GM19240 (cell line): ENCODE results near the gene IQCM.
"Not testable (repeated sequence)": the region's sequence is repeated elsewhere in the genome, so short reads cannot be mapped to it uniquely, and the experiment has no call there.

ENCODE experiments used
- DNase-seq: peaks from one replicate; pipeline ENCODE4 v3.0.0; 2011; ENCODE audit warnings: low spot score; ENCODE audit not compliant: insufficient read length

Gene IQCM

DNA sequence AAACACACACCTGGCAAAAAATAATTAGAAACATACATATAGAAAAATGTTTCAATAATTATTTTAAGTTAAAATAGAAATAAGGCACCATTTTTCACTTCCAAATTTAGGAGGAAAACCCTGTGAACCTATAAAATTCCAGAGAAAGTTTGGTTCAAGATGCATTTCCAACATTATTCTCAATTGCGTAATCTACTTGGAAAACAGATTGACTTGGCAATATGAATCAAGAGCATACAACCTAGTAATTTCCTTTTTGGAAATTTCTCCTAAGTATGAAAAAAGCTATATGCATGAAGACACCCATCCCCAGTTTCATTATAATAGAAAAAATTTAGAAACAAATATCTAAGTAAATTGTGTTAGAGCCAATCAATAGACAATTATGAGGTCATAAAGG lies 242.9 kb downstream of the IQCM start:
- no peak for DNase-seq

GRCh38 chr4:149555799-149556198 lies 259.8 kb downstream of the IQCM start:
- DNase-seq, result no peak

GRCh38 chr4:149555146-149555545 lies 260.5 kb downstream of the IQCM start:
- no peak for DNase-seq

DNA sequence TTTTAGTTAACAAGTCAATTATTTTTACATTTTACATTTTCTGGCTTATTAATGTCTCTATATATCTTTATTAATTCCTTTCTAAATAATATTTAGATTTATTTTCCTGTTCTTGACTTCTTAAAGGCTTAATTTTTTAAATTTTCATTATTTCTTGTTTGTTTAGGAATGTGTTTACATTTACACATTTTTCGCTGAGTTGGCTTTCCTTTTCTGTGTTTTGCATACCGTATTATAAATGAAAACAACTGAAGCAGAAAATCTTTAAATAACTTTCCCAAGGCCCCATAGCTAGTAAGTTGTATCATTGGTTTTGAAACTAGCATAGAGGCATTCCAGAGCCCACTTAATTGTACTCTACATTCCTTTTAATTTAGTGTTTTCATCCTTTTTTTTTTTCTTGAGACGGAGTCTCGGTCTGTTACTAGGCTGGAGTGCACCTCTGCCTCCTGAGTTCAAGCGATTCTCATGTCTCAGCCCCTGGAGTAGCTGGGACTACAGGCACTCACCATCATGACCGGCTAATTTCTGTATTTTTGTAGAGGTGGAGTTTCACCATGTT lies 261.6 kb downstream of the IQCM start:
- DNase-seq, result no peak

DNA sequence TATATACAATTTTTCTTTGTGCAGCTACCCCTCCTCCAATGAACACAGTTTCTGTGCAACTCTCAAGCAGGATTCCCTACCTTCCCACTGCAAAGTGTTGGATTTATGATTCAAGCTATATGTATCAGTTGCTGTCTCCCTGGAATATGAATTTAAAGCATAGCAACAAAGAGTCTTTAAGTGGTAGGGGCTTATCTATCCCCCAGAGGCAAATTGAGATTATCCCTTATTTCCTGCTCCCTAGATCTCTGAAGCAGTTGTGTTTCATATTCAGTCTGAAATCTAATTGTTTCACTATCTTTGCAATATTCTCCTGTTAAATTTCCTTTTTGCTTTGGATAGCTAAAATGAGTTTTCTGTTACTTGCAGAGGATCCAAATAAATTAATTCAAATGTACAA lies 263.0 kb downstream of the IQCM start:
- DNase-seq, result no peak

- DNase-seq, result no peak
Measured at GRCh38 chr4:149549911-149550310, 265.7 kb downstream of the IQCM start.

- DNase-seq, result no peak
Measured at GRCh38 chr4:149534779-149535178, 280.9 kb downstream of the IQCM start.

GRCh38 chr4:149531861-149532260 lies 283.8 kb downstream of the IQCM start:
- no peak for DNase-seq

DNA sequence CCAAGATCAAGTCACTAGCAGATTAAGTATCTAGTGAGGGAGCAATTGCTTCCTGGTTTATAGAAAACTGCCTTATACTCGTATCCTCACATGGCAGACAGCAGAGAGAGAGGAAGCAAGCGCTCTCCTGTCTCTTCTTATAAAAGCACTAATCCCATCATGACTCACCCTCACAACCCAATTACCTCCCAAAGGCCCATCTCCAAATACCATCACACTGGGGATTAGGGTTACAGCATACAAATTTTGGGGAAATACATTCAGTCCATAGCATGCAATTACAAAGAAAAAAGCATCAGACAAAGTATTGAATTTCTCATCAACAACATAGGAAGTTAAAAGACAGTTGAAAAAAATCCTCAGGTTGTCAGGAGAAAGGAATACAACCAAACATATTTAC lies 292.6 kb downstream of the IQCM start:
- DNase-seq, result no peak

GRCh38 chr4:149521611-149522425 lies 293.8 kb downstream of the IQCM start:
- DNase-seq, result no peak

GRCh38 chr4:149518471-149518870 lies 297.2 kb downstream of the IQCM start:
- no peak for DNase-seq

DNA sequence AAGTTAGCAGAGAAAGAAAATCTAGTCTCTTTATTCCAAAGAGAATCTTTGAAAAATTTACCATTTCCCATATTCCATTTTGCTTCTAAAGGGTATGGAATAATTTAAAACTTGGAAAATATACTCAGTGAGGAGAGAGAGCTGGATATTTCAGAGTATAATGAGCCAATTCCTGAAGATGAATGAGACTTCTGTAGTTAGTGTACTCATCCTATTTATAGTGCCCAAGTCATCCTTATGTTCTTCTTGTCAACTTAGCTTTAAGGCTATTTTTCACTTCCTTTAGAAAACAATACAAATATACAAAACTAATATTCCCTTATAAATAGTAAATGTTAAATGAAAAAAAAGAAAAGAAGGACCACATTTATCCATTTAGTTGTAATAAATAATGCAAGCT lies 302.6 kb downstream of the IQCM start:
- no peak for DNase-seq

DNA sequence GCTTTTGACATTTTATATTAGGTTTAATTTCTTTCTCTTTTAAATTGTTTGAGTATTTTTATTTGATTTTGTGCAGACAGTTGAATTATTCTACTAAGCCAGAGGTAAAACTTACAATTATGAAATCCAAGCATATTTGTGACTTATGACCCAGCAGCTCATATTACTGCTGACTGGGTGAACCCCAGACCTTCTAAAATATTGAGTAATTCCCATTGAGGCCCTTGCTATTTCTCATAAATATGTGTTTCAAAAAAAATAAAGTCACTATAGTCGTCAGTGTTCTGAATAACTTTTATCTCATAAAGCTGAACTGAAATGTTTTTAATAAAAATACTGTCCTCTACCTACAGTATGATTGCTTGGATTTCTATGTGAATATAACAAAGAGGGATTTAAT lies 303.1 kb downstream of the IQCM start:
- DNase-seq, result no peak

GRCh38 chr4:149511558-149512298 lies 303.9 kb downstream of the IQCM start:
- no peak for DNase-seq

DNA sequence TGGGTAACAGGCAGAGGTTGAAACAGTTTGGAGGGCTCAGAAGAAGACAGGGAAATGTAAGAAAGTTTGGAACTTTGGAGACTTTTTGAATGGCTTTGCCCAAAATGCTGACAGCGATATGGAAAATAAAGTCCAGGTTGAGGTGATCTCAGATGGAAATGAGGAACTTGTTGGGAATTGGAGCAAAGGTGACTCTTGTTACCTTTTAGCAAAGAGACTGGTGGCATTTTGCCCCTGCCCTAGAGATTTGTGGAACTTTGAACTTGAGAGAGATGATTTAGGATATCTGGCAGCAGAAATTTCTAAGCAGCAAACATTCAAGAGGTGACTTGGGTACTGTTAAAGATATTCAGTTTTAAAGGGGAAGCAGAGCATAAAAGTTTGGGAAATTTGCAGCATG lies 308.3 kb downstream of the IQCM start:
- not testable (repeated sequence) for DNase-seq

- no peak for DNase-seq
Measured at GRCh38 chr4:149500806-149501205, 314.8 kb downstream of the IQCM start.

DNA sequence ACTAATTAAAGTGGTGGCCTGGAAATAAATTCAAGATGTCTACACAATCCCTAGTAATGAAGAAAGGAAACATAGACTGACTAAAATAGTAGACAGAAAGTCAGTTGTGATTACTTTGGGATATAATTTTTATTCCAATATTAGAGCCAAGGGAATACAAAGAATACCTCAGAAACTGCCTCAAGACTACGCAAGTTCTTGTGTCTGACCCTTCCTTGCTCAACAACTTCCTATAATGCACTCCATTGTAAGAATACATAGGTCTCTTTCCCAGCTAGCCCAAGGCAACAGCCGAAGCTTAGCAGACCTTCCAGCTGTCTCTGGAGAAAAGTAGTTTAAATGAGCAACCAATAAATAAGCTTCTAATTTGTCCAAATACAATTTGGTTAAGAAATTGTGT lies 315.9 kb downstream of the IQCM start:
- DNase-seq, result no peak

DNA sequence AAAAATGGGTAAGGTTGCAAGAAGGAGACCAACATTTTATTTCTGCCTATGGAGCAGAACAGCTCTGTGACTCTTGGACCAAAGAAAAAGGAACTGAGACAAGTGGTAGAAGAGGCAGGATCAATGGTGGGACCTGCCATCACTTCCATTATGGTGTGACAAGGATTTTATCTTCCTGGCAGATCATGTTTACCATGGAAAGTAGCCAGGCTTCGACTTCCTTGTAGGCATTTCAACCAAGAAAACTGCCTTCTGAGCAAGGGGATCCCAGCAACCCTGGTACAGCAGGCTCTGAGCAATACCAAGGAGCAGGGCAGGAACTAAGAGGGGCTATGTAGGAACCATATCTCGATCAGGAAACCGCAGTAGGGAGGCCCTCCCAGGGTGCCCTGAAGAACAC lies 317.4 kb downstream of the IQCM start:
- DNase-seq, result no peak

DNA sequence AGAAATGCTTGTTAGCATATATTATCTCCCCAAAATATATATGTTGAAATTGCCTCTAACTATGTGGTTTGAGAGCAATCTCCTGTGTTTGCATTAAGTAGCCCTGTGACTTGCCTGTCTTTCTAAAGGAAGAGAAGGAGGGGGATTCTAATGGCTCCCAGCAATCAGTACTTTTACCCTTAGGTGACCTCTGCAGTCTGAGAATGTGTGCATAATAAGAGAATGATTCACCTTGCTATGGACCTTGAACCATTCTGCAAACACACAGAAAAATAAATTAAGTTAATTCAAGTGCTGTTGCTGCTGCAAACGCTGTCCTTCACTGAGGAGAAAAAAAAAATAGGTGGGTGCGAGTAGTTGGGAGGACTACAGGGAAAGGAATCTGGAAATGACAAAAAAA lies 322.2 kb downstream of the IQCM start:
- no peak for DNase-seq

GRCh38 chr4:149489321-149489720 lies 326.3 kb downstream of the IQCM start:
- no peak for DNase-seq

DNA sequence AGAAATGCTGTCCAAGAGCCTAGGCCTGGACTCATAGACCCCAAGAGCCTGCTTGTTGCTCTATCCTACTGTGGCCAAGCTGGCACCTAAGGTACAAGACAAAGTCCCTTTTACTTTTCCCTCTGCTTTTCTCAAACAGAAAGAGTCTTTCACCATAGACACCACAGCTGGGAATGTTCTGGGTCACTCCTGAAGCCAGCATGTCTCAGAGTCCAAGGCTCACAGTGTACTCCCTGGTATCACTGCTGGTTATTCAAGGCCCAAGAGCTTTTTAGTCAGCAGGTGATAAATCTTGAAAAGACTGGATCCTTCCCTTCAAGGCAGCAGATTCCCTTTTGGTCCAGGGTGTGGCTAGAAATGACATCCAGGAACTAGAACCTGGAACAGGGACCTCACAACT lies 328.8 kb downstream of the IQCM start:
- DNase-seq, result no peak

- not testable (repeated sequence) for DNase-seq
Measured at GRCh38 chr4:149468669-149469068, 347.0 kb downstream of the IQCM start.

DNA sequence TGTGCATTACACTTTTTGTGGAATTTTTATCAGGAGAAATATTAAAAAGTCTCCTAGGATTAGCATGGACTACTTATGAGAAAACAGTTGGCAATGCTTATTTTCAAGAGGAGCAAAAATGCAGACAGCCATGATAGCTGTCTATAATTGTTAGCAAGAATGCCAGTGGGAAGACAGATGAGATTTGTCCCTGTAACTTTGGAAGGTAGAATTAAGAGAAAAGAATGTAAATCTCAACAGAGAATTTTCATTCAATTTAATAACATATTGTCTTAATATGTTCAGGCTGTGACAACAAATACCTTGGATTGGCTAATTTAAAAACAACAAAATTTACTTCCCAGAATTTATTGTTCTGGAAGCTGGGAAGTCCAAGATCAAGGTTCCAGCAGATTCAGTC lies 349.2 kb downstream of the IQCM start:
- DNase-seq, result no peak
